GM12878 (cell line): ENCODE measurements around the gene HAGHL. TPM values are rescaled to one million over a fixed set of nuclear protein-coding genes. Genes with fewer than 3 reads are reported as not detected.

Experiments
- BCLAF1 ChIP-seq: fragments of 450-650 bp; IDR thresholded peaks from 2 replicates; pipeline ENCODE4 v1.6.1; 2017; ENCODE audit warnings: antibody characterized with exemption, mild to moderate bottlenecking, moderate library complexity
- CBFB ChIP-seq: IDR thresholded peaks from 2 replicates; pipeline ENCODE4 v1.6.1; 2016; ENCODE audit warnings: antibody characterized with exemption, low read depth
- CBX3 ChIP-seq: fragments of 200-600 bp; sonication (generic); IDR thresholded peaks from 2 replicates; pipeline ENCODE4 v1.6.1; 2016; ENCODE audit warnings: low read depth, borderline replicate concordance
- CHD4 ChIP-seq: fragments of 200-600 bp; sonication (generic); IDR thresholded peaks from 2 replicates; pipeline ENCODE4 v1.6.1; 2016; ENCODE audit warnings: mild to moderate bottlenecking
- CTCF ChIP-seq, 3 experiments: IDR thresholded peaks in 2 of 3; conservative IDR thresholded peaks in 1 of 3; 2 replicates each; pipeline ENCODE4 v1.5.1; 2011; ENCODE audit warnings: low read depth in 3 of 3, low read length in 3 of 3, mild to moderate bottlenecking in 3 of 3, control low read depth in 2 of 3, moderate library complexity in 2 of 3, inconsistent platforms in 1 of 3, mixed read lengths in 1 of 3; ENCODE audit not compliant: control insufficient read depth in 2 of 3, insufficient read depth in 1 of 3; ENCODE audit errors: extremely low read depth in 1 of 3
- IRF5 ChIP-seq: fragments of 450-650 bp; IDR thresholded peaks from 2 replicates; pipeline ENCODE4 v1.6.1; 2017; ENCODE audit warnings: borderline replicate concordance
- JUNB ChIP-seq: IDR thresholded peaks from 2 replicates; pipeline ENCODE4 v1.6.1; 2016; ENCODE audit warnings: antibody characterized with exemption, mild to moderate bottlenecking
- KAT2A ChIP-seq: conservative IDR thresholded peaks from 2 replicates; pipeline ENCODE4 v1.6.1; 2011; ENCODE audit warnings: low read depth, low read length; ENCODE audit not compliant: control insufficient read depth
- KDM1A ChIP-seq: fragments of 200-600 bp; sonication (generic); IDR thresholded peaks from 2 replicates; pipeline ENCODE4 v1.6.1; 2016; ENCODE audit warnings: borderline replicate concordance
- MEF2A ChIP-seq: IDR thresholded peaks from 2 replicates; pipeline ENCODE4 v1.6.1; 2011; ENCODE audit warnings: low read depth, mild to moderate bottlenecking, low read length, moderate library complexity; ENCODE audit not compliant: insufficient read depth
- MTA2 ChIP-seq: fragments of 450-650 bp; IDR thresholded peaks from 2 replicates; pipeline ENCODE4 v1.6.1; 2016; ENCODE audit warnings: low read depth, mild to moderate bottlenecking, moderate library complexity
- NBN ChIP-seq: fragments of 450-650 bp; IDR thresholded peaks from 2 replicates; pipeline ENCODE4 v1.6.1; 2016
- PML ChIP-seq: IDR thresholded peaks from 2 replicates; pipeline ENCODE4 v1.6.1; 2012; ENCODE audit warnings: low read length, inconsistent platforms
- POLR2A ChIP-seq: IDR thresholded peaks from 2 replicates; pipeline ENCODE4 v1.6.1; 2011; ENCODE audit warnings: low read depth, mild to moderate bottlenecking, low read length
- RAD51 ChIP-seq: fragments of 450-650 bp; IDR thresholded peaks from 2 replicates; pipeline ENCODE4 v1.6.1; 2016; ENCODE audit warnings: moderate library complexity, mild to moderate bottlenecking, inconsistent platforms
- RB1 ChIP-seq: fragments of 450-650 bp; formaldehyde crosslinking; IDR thresholded peaks from 2 replicates; pipeline ENCODE4 v1.6.1; 2017; ENCODE audit warnings: mild to moderate bottlenecking, borderline replicate concordance
- RBBP5 ChIP-seq: fragments of 200-600 bp; sonication (generic); conservative IDR thresholded peaks from 2 replicates; pipeline ENCODE4 v1.6.1; 2016
- SMARCA5 ChIP-seq: fragments of 450-650 bp; IDR thresholded peaks from 2 replicates; pipeline ENCODE4 v1.6.1; 2017; ENCODE audit warnings: mild to moderate bottlenecking
- STAT3 ChIP-seq: IDR thresholded peaks from 2 replicates; pipeline ENCODE4 v1.6.1; 2011; ENCODE audit warnings: low read depth, low read length, improper control_type of control experiment
- ZNF592 ChIP-seq: fragments of 450-650 bp; IDR thresholded peaks from 2 replicates; pipeline ENCODE4 v1.6.1; 2017; ENCODE audit warnings: mild to moderate bottlenecking, moderate library complexity
- ZNF622 ChIP-seq: fragments of 450-650 bp; IDR thresholded peaks from 2 replicates; pipeline ENCODE4 v1.6.1; 2017; ENCODE audit warnings: mild to moderate bottlenecking, inconsistent platforms
- ZSCAN29 ChIP-seq: fragments of 450-650 bp; IDR thresholded peaks from 2 replicates; pipeline ENCODE4 v1.6.1; 2017; ENCODE audit warnings: mild to moderate bottlenecking, moderate library complexity
- ZZZ3 ChIP-seq: IDR thresholded peaks from 2 replicates; pipeline ENCODE4 v1.6.1; 2011; ENCODE audit warnings: low read depth; ENCODE audit not compliant: control insufficient read depth, insufficient read length
- polyA plus RNA-seq, 11 experiments: library from polyadenylated mRNA; depleted of rRNA in 4 of 11; unstranded in 6 of 11; stranded (reverse) in 5 of 11; fragments of >200 nt; fragmentation: Nextera tagmentation in 4 of 11; fragmentation: Illumina TruSeq in 1 of 11; extraction: Ambion mirVana in 4 of 11; extraction: Trizol in 1 of 11; gene quantifications; 1 replicate in 1 of 11; 2 replicates in 10 of 11; pipeline versions ENCODE4 v1.2.1 to v1.2.3, GENCODE V29; 2011 to 2016; ENCODE audit warnings: inconsistent platforms in 2 of 11, missing spikeins in 2 of 11, low read depth in 1 of 11
- total RNA-seq, 4 experiments: library from RNA; depleted of rRNA in 3 of 4; stranded (reverse); fragments of >200 nt in 3 of 4; fragmentation: Illumina TruSeq in 1 of 4; extraction: Trizol in 1 of 4; gene quantifications; 2 replicates each; pipeline versions ENCODE4 v1.2.1 to v1.2.3, GENCODE V29; 2013 to 2021

Gene HAGHL
- total and polyA plus RNA-seq, 10 of the 15 experiments (the other 5 are each of a cell fraction or from before 2014, with no cell fraction given), result 0.23 to 44.6 (median 16.4) TPM

DNA sequence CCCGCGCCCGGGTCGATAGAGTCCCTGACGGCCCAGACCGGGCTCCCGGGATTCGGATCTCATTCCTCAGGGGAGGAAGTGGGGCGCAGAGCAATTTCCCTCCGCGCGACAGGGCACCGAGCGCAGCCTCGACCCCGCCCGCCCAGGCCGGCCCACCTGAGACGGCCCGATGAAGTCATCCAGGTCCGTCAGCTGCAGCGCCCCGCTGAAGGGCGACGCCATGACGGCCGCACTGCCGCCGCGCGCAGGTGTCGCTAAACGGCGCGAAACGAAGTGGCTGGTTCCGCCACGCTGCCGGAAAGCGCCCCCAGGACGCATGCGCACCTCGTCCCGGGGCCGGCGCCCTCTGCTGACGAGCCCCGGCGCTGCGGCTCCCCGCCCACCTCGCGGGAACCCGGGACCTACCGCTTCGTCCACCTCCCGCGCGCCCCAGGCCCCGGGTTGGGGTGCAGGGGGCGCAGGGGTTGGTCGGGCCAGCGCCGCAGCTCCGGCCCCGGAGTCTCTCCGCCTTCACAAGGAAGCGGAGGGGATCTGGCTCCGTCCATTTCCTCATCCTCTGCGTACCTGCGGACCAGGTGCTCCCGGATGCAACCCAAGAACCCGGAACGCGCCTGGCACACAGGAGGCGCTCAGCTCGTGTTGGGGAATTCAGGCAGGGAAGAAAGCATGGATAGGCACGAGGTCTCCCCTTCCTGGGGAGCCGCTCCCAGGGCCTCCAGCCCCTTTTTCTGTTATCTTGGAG lies 14.0 kb downstream of the HAGHL start, which contains the start of gene CIAO3 (continued):
- TF ChIP-seq RBBP5 (no peak), KDM1A (no peak), ZZZ3 (no peak), CTCF (IDR thresholded peaks at IDR 0.05 in 2 of 3, conservative IDR thresholded peaks at IDR 0.05 in 1 of 3; ENCODE audit: control insufficient read depth in 2 of 3, extremely low read depth in 1 of 3, insufficient read depth in 1 of 3, low read depth in 3 of 3, low read length in 3 of 3) (peak; percentile 85 to 99 (median 94); a peak in 5 of 6 replicates), STAT3 (no peak), PML (no peak), RAD51 (no peak), CBFB (no peak), BCLAF1 (no peak), CHD4 (no peak), SMARCA5 (peak; percentile 91; the same call in 1 of the 2 replicates), ZSCAN29 (0 out of 2 replicates have a peak, but pooled peaks have one; percentile 29), ZNF622 (no peak), IRF5 (no peak), CBX3 (no peak), RB1 (0 out of 2 replicates have a peak, but pooled peaks have one; percentile 81), JUNB (no peak), MTA2 (no peak), NBN (no peak), POLR2A (peak; percentile 84), KAT2A (no peak), MEF2A (no peak), ZNF592 (peak; percentile 100)
